K562 (cell line): ENCODE data around the gene HEXIM2. TPM values are rescaled to one million over a fixed set of nuclear protein-coding genes. Genes with fewer than 3 reads are reported as not detected.

Experiments used
- ATAC-seq: fragments of 200-7000 bp; cut with Tn5 transposase; 3 replicates; pipeline ENCODE4 v1.9.1; 2020; ENCODE audit warnings: moderate library complexity
- BruUV-seq: library from RNA; stranded (reverse); fragments of 400-500 nt; replicated peaks from 2 replicates; lab custom pipeline; 2021; lab: Mats Ljungman, UMichigan
- CTCF ChIA-PET: fragments of 300-600 bp; formaldehyde crosslinking; extraction: SDS; loops from one replicate; lab custom pipeline; 2021; ENCODE audit warnings: low intra/inter-chr PET ratio; lab: Yijun Ruan, JAX
- POLR2A ChIA-PET: fragments of 300-600, 350-650 bp; sonication (Branson Sonifier 250); formaldehyde crosslinking; extraction: SDS; loops from one replicate; lab custom pipeline; 2021; ENCODE audit warnings: antibody characterized with exemption, inconsistent platforms; lab: Yijun Ruan, JAX
- DNase-seq, 4 experiments: peaks; one replicate each; pipeline versions ENCODE4 v3.0.0 to v3.0.0-alpha.2; 2011 to 2018; ENCODE audit warnings: low spot score in 3 of 4, mixed read lengths in 3 of 4; ENCODE audit errors: extremely low read depth in 1 of 4
- FAIRE-seq: peaks from 2 replicates; lab custom pipeline; 2011; peaks lifted over from hg19 to GRCh38; lab: Jason Lieb, UNC
- H2AFZ ChIP-seq: 2 replicates; pipeline ENCODE4 v1.6.0; 2011; ENCODE audit warnings: low read depth, low read length, control low read depth, inconsistent platforms
- H3K27ac ChIP-seq: fragments of 200-600 bp; 3 replicates; pipeline ENCODE4 v1.8.0; 2011; ENCODE audit warnings: low read depth, mild to moderate bottlenecking, control low read depth, inconsistent platforms, low read length, moderate library complexity, mixed read lengths; ENCODE audit errors: extremely low read depth
- H3K27me3 ChIP-seq, 2 experiments: fragments of 300-600 bp in 1 of 2; 2 replicates in 1 of 2; 3 replicates in 1 of 2; pipeline versions ENCODE4 v1.6.0 to v1.8.0; 2011; ENCODE audit warnings: inconsistent platforms in 2 of 2, low read length in 2 of 2, mild to moderate bottlenecking in 1 of 2, mixed read lengths in 1 of 2, moderate library complexity in 1 of 2; ENCODE audit not compliant: control insufficient read depth in 2 of 2, insufficient read depth in 2 of 2
- H3K36me3 ChIP-seq: fragments of 300-600 bp; 3 replicates; pipeline ENCODE4 v1.8.0; 2011; ENCODE audit warnings: mild to moderate bottlenecking, low read length, inconsistent platforms; ENCODE audit not compliant: control insufficient read depth, insufficient read depth
- H3K4me1 ChIP-seq, 2 experiments: fragments of 200-600 bp in 1 of 2; replicated peaks in 1 of 2; 2 replicates in 1 of 2; 3 replicates in 1 of 2; pipeline versions ENCODE4 v1.5.1 to v1.8.0; 2011; ENCODE audit warnings: inconsistent platforms in 2 of 2, low read length in 2 of 2, mild to moderate bottlenecking in 1 of 2, mixed read lengths in 1 of 2, moderate library complexity in 1 of 2; ENCODE audit not compliant: control insufficient read depth in 2 of 2, insufficient read depth in 2 of 2
- H3K4me2 ChIP-seq: 2 replicates; pipeline ENCODE4 v1.6.1; 2011; ENCODE audit warnings: low read length, control low read depth, inconsistent platforms, mixed read lengths; ENCODE audit not compliant: insufficient read depth
- H3K4me3 ChIP-seq: fragments of 200-600 bp; sonication (generic), shearing (Covaris generic); 2 replicates; pipeline ENCODE4 v1.5.1; 2016; ENCODE audit warnings: control low read depth, inconsistent platforms
- H3K79me2 ChIP-seq: fragments of 200-600 bp; 3 replicates; pipeline ENCODE4 v1.8.0; 2011; ENCODE audit warnings: low read length, inconsistent platforms; ENCODE audit not compliant: control insufficient read depth, insufficient read depth
- H3K9ac ChIP-seq, 2 experiments: 2 replicates each; pipeline versions ENCODE4 v1.6.0 to v1.6.1; 2011; ENCODE audit warnings: low read depth in 2 of 2, low read length in 2 of 2, control low read depth in 1 of 2, inconsistent platforms in 1 of 2, mild to moderate bottlenecking in 1 of 2, mixed read lengths in 1 of 2; ENCODE audit not compliant: insufficient read depth in 1 of 2
- H3K9me1 ChIP-seq: one replicate; pipeline ENCODE4 v1.6.0; 2011; ENCODE audit warnings: inconsistent platforms, mild to moderate bottlenecking, low read length, moderate library complexity; ENCODE audit not compliant: control insufficient read depth, insufficient read depth
- H3K9me3 ChIP-seq: replicated peaks from 2 replicates; pipeline ENCODE4 v1.5.1; 2011; ENCODE audit warnings: low read depth, low read length, inconsistent platforms; ENCODE audit not compliant: control insufficient read depth, insufficient read depth
- H4K20me1 ChIP-seq: replicated peaks from 2 replicates; pipeline ENCODE4 v1.6.1; 2011; ENCODE audit warnings: low read length, inconsistent platforms, mixed read lengths; ENCODE audit not compliant: control insufficient read depth, insufficient read depth
- ARID1B ChIP-seq: fragments of 450-650 bp; IDR thresholded peaks from 2 replicates; pipeline ENCODE4 v1.6.1; 2016; ENCODE audit warnings: antibody characterized with exemption, mild to moderate bottlenecking, inconsistent platforms
- BCL6 ChIP-seq: fragments of 250-450 bp; sonication (Bioruptor Pico); IDR thresholded peaks from 2 replicates; pipeline ENCODE4 v1.4.0; 2020
- CHD4 ChIP-seq: fragments of 200-600 bp; sonication (generic); IDR thresholded peaks from 3 replicates; pipeline ENCODE4 v1.6.1; 2012; ENCODE audit warnings: low read depth, mild to moderate bottlenecking, mixed read lengths, low read length, inconsistent platforms; ENCODE audit not compliant: insufficient read depth, insufficient replicate concordance, poor library complexity, severe bottlenecking
- CREBBP ChIP-seq: IDR thresholded peaks from one replicate; pipeline ENCODE4 v1.6.1; 2012; ENCODE audit warnings: low read depth, mild to moderate bottlenecking, control low read depth, inconsistent platforms, low read length
- HDAC3 ChIP-seq: fragments of 450-650 bp; IDR thresholded peaks from 2 replicates; pipeline ENCODE4 v1.6.1; 2018; ENCODE audit warnings: borderline replicate concordance, mild to moderate bottlenecking, moderate library complexity; ENCODE audit not compliant: partially characterized antibody
- NR3C1 ChIP-seq: sonication (generic); formaldehyde crosslinking; IDR thresholded peaks from 2 replicates; pipeline ENCODE4 v1.8.1; 2022; ENCODE audit warnings: missing genetic modification reagents
- RAD51 ChIP-seq: fragments of 450-650 bp; IDR thresholded peaks from 2 replicates; pipeline ENCODE4 v1.7.1; 2016; ENCODE audit warnings: low read depth, mild to moderate bottlenecking, borderline replicate concordance
- SMAD4 ChIP-seq: fragments of 250-450 bp; sonication (Bioruptor Pico); conservative IDR thresholded peaks from 2 replicates; pipeline ENCODE4 v1.8.0; 2021; ENCODE audit warnings: inconsistent platforms, mild to moderate bottlenecking, moderate library complexity
- SMC3 ChIP-seq: conservative IDR thresholded peaks from 2 replicates; pipeline ENCODE4 v1.6.1; 2011; ENCODE audit warnings: low read depth, low read length, improper control_type of control experiment; ENCODE audit not compliant: insufficient read depth
- STAT5B ChIP-seq: fragments of 250-450 bp; sonication (Bioruptor Pico); IDR thresholded peaks from 2 replicates; pipeline ENCODE4 v1.8.0; 2021; ENCODE audit warnings: mild to moderate bottlenecking, inconsistent platforms
- TOE1 ChIP-seq, 2 experiments: fragments of 450-650 bp in 1 of 2; sonication (generic) in 1 of 2; formaldehyde crosslinking in 1 of 2; IDR thresholded peaks; 2 replicates each; pipeline versions ENCODE4 v1.7.1 to v1.8.0; 2016 to 2022; ENCODE audit warnings: borderline replicate concordance in 2 of 2, mild to moderate bottlenecking in 2 of 2, antibody characterized with exemption in 1 of 2, inconsistent platforms in 1 of 2, low read depth in 1 of 2, missing genetic modification reagents in 1 of 2, moderate library complexity in 1 of 2
- WGBS: fragments of 100-300 bp; shearing (Covaris generic); methylation state at CpG from one replicate; pipeline ENCODE4 v1.1.6; 2016; ENCODE audit warnings: low coverage, mixed read lengths; ENCODE audit not compliant: insufficient coverage; ENCODE audit errors: missing lambda C conversion rate; 5-methylcytosine and 5-hydroxymethylcytosine counted together
- in situ Hi-C: fragments of 300-500 bp; cut with MboI; formaldehyde crosslinking; loops from 4 replicates; pipeline ENCODE4 v1.15.0; 2018; ENCODE audit warnings: inconsistent platforms, mixed read lengths
- intact Hi-C: fragments of 100-400 bp; cut with micrococcal nuclease; formaldehyde crosslinking; loops from 2 replicates; pipeline ENCODE4 v1.14.2; 2022
- polyA plus RNA-seq, 8 experiments: library from polyadenylated mRNA; depleted of rRNA in 4 of 8; stranded (reverse) in 5 of 8; unstranded in 3 of 8; fragments of >200 nt; fragmentation: Nextera tagmentation in 2 of 8; fragmentation: Illumina TruSeq in 1 of 8; extraction: Ambion mirVana in 2 of 8; extraction: Trizol in 1 of 8; gene quantifications; 2 replicates each; pipeline versions ENCODE4 v1.2.1 to v1.2.3, GENCODE V29; 2011 to 2014; ENCODE audit warnings: inconsistent platforms in 1 of 8, missing spikeins in 1 of 8
- total RNA-seq, 7 experiments: library from RNA; depleted of rRNA in 6 of 7; stranded (reverse); fragments of >200 nt in 6 of 7; fragmentation: Illumina TruSeq in 2 of 7; extraction: Trizol in 2 of 7; gene quantifications; 2 replicates each; pipeline versions ENCODE4 v1.2.1 to v1.2.3, GENCODE V29; 2011 to 2021; ENCODE audit warnings: low replicate concordance in 1 of 7
- TF ChIP-seq, protein P1 (sequence below): fragments of 150-350 bp; IDR thresholded peaks from 2 replicates; pipeline ENCODE4 v1.6.1; 2014; ENCODE audit warnings: low read depth, mild to moderate bottlenecking, low read length, borderline replicate concordance
- TF ChIP-seq, protein P2 (sequence below): fragments of 450-650 bp; IDR thresholded peaks from 2 replicates; pipeline ENCODE4 v1.6.1; 2017; ENCODE audit warnings: mild to moderate bottlenecking, moderate library complexity
- TF ChIP-seq, protein P3 (sequence below): fragments of 250-450 bp; sonication (Bioruptor Pico); IDR thresholded peaks from 2 replicates; pipeline ENCODE4 v1.4.0; 2020

HEXIM2 gene
- total and polyA plus RNA-seq, 9 of the 15 experiments (the other 6 are each of a cell fraction or from before 2014, with no cell fraction given): 0.69 to 3.4 (median 1.1) TPM; not detected in 2

DNA sequence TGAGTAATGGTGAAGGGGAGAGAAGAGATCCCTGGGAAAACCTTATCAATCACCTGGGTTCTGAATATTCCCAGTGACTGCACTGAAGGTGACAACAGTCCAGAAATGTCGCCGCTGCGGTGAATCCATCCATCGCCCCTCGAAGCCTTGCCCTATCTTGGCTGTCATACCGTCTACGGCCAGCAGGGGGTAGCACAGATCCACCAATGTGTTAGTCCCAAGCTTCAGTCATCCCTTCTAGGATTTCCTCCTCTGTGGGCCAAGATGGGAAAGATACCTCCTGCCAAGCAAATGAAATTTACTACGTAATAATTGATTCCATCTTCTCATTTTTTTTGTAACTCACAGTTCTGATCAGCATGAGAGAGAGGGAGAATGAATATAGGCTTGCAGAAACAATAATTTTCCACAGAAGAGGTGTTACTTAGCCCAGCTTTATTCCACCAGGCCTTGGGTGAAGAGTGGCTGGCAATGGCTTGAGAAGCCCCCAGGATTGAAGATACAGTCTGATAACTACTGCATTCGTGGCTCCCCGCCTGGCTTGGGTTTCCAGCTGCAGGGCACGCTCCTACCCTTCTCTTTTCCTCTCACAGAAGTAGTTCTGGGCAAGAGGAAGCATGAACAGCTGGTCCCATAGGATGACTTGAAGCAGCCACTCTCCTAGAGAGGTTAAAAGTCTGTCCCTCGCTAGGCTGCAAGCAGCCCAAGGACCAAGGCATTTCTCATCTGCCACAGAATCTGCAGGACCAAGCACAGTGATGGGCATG is 57.4 kb downstream of the HEXIM2 start:
- peaks cover 16 to 33% of the 10 kb centered on the region in 2 experiments; a peak in 4 of 5 replicates for H3K4me1 ChIP-seq
- ChIA-PET CTCF (interaction anchor here (0.9 to 2.8 kb wide), 9 partner anchors 12 to 207 kb away, joined by 3 to 44 read pairs (median 5); no protein-coding TSS in a partner anchor), POLR2A (interaction anchor here (0.7 to 1.9 kb wide), 9 partner anchors 9 to 84 kb away, joined by 3 to 27 read pairs (median 4); partner anchors contain the start of genes ACBD4 and HEXIM1)
- no peaks in the 10 kb centered on the region for H4K20me1 ChIP-seq
- no peaks in the 10 kb centered on the region; the same call in 2 of the 3 replicates for H3K36me3 ChIP-seq
- in situ Hi-C loops (loop anchor here (5.0 kb wide), 1 partner anchor 168 kb away; no protein-coding TSS in a partner anchor), intact Hi-C loops (loop anchor here (1.0 to 2.0 kb wide), 4 partner anchors 16 to 206 kb away; no protein-coding TSS in a partner anchor)
- FAIRE-seq (peak; percentile 98), DNase-seq (peak; percentile 74 to 85 (median 77)), ATAC-seq (peak; percentile 76)
- H3K4me3 ChIP-seq: no peak overlapping the region
- no peak overlapping the region for H3K9ac ChIP-seq
- H3K27me3 ChIP-seq: no peaks in the 10 kb centered on the region
- no peaks in the 10 kb centered on the region for H3K9me3 ChIP-seq
- no peaks in the 10 kb centered on the region for H3K9me1 ChIP-seq
- H3K27ac ChIP-seq: no peak overlapping the region
- no peak overlapping the region for H3K4me2 ChIP-seq
- 12% methylated on average over 12 of the region's 12 CpGs for WGBS
- no peak overlapping the region for H2AFZ ChIP-seq
- peaks cover 19% of the 10 kb centered on the region for H3K79me2 ChIP-seq
- no TSS peak for BruUV-seq
- TF ChIP-seq TOE1 (IDR thresholded peaks at IDR 0.05; ENCODE audit: borderline replicate concordance) (0 out of 2 replicates have a peak, but pooled peaks have one; percentile 30), TOE1 (CRISPR knock-in tag; IDR thresholded peaks at IDR 0.05; ENCODE audit: borderline replicate concordance, low read depth) (no peak), SMC3 (peak; percentile 93), SMAD4 (CRISPR knock-in tag) (no peak), STAT5B (CRISPR knock-in tag) (no peak), BCL6 (CRISPR knock-in tag) (no peak), NR3C1 (CRISPR knock-in tag) (no peak), CREBBP (no peak), ARID1B (no peak), RAD51 (no peak), CHD4 (no peak), HDAC3 (no peak)
- TF ChIP-seq, protein P1, sequence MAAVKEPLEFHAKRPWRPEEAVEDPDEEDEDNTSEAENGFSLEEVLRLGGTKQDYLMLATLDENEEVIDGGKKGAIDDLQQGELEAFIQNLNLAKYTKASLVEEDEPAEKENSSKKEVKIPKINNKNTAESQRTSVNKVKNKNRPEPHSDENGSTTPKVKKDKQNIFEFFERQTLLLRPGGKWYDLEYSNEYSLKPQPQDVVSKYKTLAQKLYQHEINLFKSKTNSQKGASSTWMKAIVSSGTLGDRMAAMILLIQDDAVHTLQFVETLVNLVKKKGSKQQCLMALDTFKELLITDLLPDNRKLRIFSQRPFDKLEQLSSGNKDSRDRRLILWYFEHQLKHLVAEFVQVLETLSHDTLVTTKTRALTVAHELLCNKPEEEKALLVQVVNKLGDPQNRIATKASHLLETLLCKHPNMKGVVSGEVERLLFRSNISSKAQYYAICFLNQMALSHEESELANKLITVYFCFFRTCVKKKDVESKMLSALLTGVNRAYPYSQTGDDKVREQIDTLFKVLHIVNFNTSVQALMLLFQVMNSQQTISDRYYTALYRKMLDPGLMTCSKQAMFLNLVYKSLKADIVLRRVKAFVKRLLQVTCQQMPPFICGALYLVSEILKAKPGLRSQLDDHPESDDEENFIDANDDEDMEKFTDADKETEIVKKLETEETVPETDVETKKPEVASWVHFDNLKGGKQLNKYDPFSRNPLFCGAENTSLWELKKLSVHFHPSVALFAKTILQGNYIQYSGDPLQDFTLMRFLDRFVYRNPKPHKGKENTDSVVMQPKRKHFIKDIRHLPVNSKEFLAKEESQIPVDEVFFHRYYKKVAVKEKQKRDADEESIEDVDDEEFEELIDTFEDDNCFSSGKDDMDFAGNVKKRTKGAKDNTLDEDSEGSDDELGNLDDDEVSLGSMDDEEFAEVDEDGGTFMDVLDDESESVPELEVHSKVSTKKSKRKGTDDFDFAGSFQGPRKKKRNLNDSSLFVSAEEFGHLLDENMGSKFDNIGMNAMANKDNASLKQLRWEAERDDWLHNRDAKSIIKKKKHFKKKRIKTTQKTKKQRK: no peak
- TF ChIP-seq, protein P2, sequence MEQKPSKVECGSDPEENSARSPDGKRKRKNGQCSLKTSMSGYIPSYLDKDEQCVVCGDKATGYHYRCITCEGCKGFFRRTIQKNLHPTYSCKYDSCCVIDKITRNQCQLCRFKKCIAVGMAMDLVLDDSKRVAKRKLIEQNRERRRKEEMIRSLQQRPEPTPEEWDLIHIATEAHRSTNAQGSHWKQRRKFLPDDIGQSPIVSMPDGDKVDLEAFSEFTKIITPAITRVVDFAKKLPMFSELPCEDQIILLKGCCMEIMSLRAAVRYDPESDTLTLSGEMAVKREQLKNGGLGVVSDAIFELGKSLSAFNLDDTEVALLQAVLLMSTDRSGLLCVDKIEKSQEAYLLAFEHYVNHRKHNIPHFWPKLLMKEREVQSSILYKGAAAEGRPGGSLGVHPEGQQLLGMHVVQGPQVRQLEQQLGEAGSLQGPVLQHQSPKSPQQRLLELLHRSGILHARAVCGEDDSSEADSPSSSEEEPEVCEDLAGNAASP: no peak
- TF ChIP-seq, protein P3, sequence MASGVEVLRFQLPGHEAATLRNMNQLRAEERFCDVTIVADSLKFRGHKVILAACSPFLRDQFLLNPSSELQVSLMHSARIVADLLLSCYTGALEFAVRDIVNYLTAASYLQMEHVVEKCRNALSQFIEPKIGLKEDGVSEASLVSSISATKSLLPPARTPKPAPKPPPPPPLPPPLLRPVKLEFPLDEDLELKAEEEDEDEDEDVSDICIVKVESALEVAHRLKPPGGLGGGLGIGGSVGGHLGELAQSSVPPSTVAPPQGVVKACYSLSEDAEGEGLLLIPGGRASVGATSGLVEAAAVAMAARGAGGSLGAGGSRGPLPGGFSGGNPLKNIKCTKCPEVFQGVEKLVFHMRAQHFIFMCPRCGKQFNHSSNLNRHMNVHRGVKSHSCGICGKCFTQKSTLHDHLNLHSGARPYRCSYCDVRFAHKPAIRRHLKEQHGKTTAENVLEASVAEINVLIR (CRISPR knock-in tag): no peak
